ENCODE results near the gene CIAO3. TPM values are rescaled to one million over a fixed set of nuclear protein-coding genes. Genes with fewer than 3 reads are reported as not detected.

Gene CIAO3
- total RNA-seq, 1 experiment from 2014 or later = 50.9 TPM

- no peak overlapping the region for H3K4me3 Mint-ChIP-seq
- no peaks in the 10 kb centered on the region for H3K4me1 Mint-ChIP-seq
- H3K27me3 Mint-ChIP-seq (ENCODE audit: low read depth) = peaks cover 87% of the 10 kb centered on the region
- POLR2A ChIA-PET = interaction anchor here (0.8 kb wide), 1 partner anchor 84 kb away, joined by 3 read pairs; the partner anchor contains the start of gene RPUSD1
- H3K27ac Mint-ChIP-seq = no peak overlapping the region
- no peaks in the 10 kb centered on the region for H3K36me3 Mint-ChIP-seq
- ATAC-seq = no peak
- CTCF ChIA-PET = interaction anchor here (0.9 to 4.5 kb wide), 5 partner anchors 8 to 280 kb away, joined by 3 to 25 read pairs (median 6); partner anchors contain the start of genes ANTKMT and METRN
- no peak for DNase-seq (ENCODE audit: low spot score)
- H3K9me3 Mint-ChIP-seq = no peaks in the 10 kb centered on the region
- TF ChIP-seq SMAD4 (CRISPR knock-in tag; IDR thresholded peaks at IDR 0.05) (no peak), ZBTB43 (CRISPR knock-in tag; IDR thresholded peaks at IDR 0.05) (no peak), ATF1 (CRISPR knock-in tag; IDR thresholded peaks at IDR 0.05) (no peak), ZNF532 (CRISPR knock-in tag; IDR thresholded peaks at IDR 0.05; ENCODE audit: borderline replicate concordance) (no peak), ZNF121 (CRISPR knock-in tag; IDR thresholded peaks at IDR 0.05) (no peak), RORB (CRISPR knock-in tag; IDR thresholded peaks at IDR 0.05) (no peak), GABPB1 (CRISPR knock-in tag; IDR thresholded peaks at IDR 0.05) (no peak), CDX4 (CRISPR knock-in tag; IDR thresholded peaks at IDR 0.05; ENCODE audit: borderline replicate concordance) (no peak), FOXP1 (CRISPR knock-in tag; IDR thresholded peaks at IDR 0.05; ENCODE audit: borderline replicate concordance) (no peak), ZNF138 (CRISPR knock-in tag; conservative IDR thresholded peaks at IDR 0.05) (no peak), ZNF425 (CRISPR knock-in tag; conservative IDR thresholded peaks at IDR 0.05) (no peak), CREM (CRISPR knock-in tag; IDR thresholded peaks at IDR 0.05) (no peak), JAZF1 (CRISPR knock-in tag; IDR thresholded peaks at IDR 0.05) (no peak), USF1 (CRISPR knock-in tag; IDR thresholded peaks at IDR 0.05) (no peak), CTCF (IDR thresholded peaks at IDR 0.05) (no peak)
These were observed 36.8 kb downstream of the CIAO3 start for GRCh38 chr16:704047-704446.
